GM13976 (cell line): ENCODE measurements around the gene ACADSB.
A peak's percentile ranks its signal among the peaks of the same experiment; 100 is the strongest.

Source experiments
- DNase-seq: peaks from one replicate; pipeline ENCODE4 v3.0.0; 2012; ENCODE audit warnings: low spot score
- CTCF ChIP-seq: IDR thresholded peaks from 2 replicates; pipeline ENCODE4 v1.5.1; 2012; ENCODE audit warnings: borderline replicate concordance, mild to moderate bottlenecking; ENCODE audit not compliant: insufficient read depth; ENCODE audit errors: extremely low read depth, missing control alignments, control extremely low read depth
- in situ Hi-C: fragments of 300-500 bp; cut with MboI; formaldehyde crosslinking; loops from one replicate; pipeline ENCODE4 v1.12.0; 2022; ENCODE audit warnings: low sequenced_read_pairs, mixed read lengths, inconsistent platforms; ENCODE audit not compliant: unreplicated experiment

ACADSB gene

DNA sequence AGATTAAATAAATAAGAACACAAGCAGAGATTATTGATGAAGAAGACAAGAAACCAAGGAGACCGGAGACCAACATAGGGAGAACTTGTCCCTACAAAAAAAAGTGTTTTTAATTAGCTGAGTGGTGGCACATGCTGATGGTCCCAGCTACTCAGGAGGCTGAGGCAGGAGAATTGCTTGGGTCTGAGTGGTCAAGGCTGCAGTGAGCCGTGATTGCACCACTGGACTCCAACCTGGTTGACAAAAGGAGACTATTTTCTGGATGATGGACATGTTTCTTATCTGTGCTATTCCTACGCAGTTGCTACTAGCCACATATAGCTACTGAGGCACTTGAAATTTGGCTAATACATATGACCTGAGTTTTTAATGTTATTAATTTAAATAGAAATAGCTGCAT lies 9.9 kb upstream of the ACADSB start:
- in situ Hi-C loops, result no loop called here
- TF ChIP-seq CTCF, result no peak
- no peak for DNase-seq

- no peak for DNase-seq
- in situ Hi-C loops, result no loop called here
- TF ChIP-seq CTCF, result no peak
Measured at GRCh38 chr10:122999347-122999746, 9.5 kb upstream of the ACADSB start.

DNA sequence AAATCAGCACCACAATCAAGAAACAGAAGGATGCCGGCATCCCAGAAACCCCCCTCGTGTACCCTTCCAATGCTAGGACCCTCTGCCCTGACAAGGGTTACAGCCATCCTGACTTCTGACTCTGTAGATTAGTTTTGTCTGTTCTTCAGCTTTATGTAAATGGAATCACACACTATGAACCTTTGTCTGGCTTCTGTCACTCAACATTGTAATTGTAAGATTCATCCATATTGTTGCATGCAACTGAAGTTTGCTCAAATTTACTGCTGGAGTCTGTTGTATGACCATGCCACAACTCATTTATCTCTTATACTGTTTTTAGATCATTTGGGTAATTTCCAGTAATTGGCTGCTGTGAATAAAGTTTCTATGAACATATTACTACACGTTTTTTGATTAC lies 8.7 kb upstream of the ACADSB start:
- in situ Hi-C loops, result no loop called here
- no peak for DNase-seq
- no peak for TF ChIP-seq CTCF

DNA sequence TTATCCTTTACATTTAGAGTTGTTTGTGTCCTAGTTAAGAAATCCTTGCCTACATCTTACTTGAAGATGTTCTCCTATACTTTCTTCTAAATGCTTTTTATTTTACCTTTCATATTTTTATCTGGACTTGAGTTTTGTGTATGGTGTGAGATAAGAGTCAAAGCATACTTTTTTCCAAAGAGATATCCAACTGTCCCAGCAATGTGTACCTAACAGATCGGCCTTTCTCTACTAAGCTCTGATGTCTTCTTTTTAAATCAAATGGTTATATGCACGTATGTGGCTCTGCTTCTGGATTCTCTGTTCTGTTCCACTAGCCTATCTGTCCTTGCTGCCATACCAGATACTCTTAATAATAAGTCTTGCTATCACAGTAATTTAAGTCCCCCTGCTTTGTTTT lies 7.4 kb upstream of the ACADSB start:
- in situ Hi-C loops, result no loop called here
- no peak for DNase-seq
- TF ChIP-seq CTCF, result no peak

- no peak for DNase-seq
- in situ Hi-C loops, result no loop called here
- TF ChIP-seq CTCF, result no peak
Measured at GRCh38 chr10:123004298-123004697, 4.5 kb upstream of the ACADSB start.

DNA sequence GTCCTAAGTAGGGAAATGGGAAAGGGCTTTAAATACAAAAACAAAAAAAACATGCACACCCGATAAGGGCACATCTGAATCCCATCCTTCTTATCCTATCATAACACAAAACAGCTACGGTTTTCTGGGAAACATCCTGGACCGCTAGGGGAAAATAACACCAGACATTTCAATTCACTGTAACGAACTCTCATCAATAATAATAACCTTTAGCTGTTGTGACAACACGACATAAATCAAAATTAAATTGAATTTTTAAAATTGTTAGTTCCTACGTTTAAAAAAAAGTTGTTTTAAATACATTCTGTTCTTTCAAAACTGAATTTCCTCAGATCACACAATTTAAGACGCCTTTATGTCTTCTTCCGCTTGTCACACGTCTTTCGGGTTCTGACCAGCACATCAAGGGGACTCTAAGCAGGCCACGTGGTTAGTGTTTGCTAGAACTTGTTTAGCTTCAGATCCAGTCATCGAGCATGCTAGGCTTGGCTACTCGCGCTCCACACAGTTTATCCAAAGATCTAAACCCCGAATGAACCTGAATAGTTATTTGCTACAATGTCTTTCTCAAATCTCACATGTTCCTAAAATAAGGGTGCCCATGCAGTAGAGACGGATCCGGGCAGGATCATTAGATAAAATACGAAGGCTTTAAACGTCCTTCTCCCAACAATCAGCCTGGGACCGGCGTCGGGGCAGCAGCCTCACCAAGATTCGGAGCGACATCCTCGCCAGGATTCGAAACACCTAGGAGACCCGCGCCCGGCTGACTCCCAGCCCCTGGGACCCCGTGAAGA lies 1.1 kb upstream of the ACADSB start:
- DNase-seq, result peak; percentile 73
- in situ Hi-C loops, result no loop called here
- no peak for TF ChIP-seq CTCF
